Astrocyte (in vitro differentiated cells and primary cell): Measurements from ENCODE around the gene IDI1.

ENCODE experiments used
- EZH2 ChIP-seq: IDR thresholded peaks from 2 replicates; pipeline ENCODE4 v1.6.1; 2012; ENCODE audit warnings: mild to moderate bottlenecking, low read length, inconsistent platforms; ENCODE audit not compliant: insufficient read depth
- TF ChIP-seq, protein P1 (sequence below): IDR thresholded peaks from 2 replicates; pipeline ENCODE4 v1.5.1; 2011; ENCODE audit warnings: low read depth, mild to moderate bottlenecking, inconsistent platforms, low read length, moderate library complexity; ENCODE audit not compliant: insufficient read depth

GRCh38 chr10:1020460-1020859 is 28.5 kb downstream of the IDI1 start:
- TF ChIP-seq, protein P1, sequence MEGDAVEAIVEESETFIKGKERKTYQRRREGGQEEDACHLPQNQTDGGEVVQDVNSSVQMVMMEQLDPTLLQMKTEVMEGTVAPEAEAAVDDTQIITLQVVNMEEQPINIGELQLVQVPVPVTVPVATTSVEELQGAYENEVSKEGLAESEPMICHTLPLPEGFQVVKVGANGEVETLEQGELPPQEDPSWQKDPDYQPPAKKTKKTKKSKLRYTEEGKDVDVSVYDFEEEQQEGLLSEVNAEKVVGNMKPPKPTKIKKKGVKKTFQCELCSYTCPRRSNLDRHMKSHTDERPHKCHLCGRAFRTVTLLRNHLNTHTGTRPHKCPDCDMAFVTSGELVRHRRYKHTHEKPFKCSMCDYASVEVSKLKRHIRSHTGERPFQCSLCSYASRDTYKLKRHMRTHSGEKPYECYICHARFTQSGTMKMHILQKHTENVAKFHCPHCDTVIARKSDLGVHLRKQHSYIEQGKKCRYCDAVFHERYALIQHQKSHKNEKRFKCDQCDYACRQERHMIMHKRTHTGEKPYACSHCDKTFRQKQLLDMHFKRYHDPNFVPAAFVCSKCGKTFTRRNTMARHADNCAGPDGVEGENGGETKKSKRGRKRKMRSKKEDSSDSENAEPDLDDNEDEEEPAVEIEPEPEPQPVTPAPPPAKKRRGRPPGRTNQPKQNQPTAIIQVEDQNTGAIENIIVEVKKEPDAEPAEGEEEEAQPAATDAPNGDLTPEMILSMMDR: no peak
- TF ChIP-seq EZH2: no peak
